Endothelial cell of umbilical vein (primary cell): ENCODE data around the gene UTS2B. TPM values are rescaled to one million over a fixed set of nuclear protein-coding genes. Genes with fewer than 3 reads are reported as not detected.

Experiments used
- BruUV-seq: library from RNA; stranded (reverse); fragments of 400-500 nt; replicated peaks from 2 replicates; lab custom pipeline; 2021; lab: Mats Ljungman, UMichigan
- CTCF ChIA-PET: fragments of 300-600, 350-600 bp; sonication (Branson Sonifier 250); formaldehyde crosslinking; loops from one replicate; lab custom pipeline; 2021; ENCODE audit warnings: antibody characterized with exemption, inconsistent platforms; lab: Charles Lee
- POLR2A ChIA-PET: fragments of 300-600, 350-600 bp; sonication (Branson Sonifier 250); formaldehyde crosslinking; loops from one replicate; lab custom pipeline; 2021; ENCODE audit warnings: antibody characterized with exemption, inconsistent platforms; lab: Charles Lee
- DNase-seq: peaks from one replicate; pipeline ENCODE4 v3.0.0-alpha.2; 2011; ENCODE audit warnings: low read depth, low spot score
- FAIRE-seq: peaks from 2 replicates; lab custom pipeline; 2011; peaks lifted over from hg19 to GRCh38; lab: Jason Lieb, UNC
- H2AFZ ChIP-seq: 2 replicates; pipeline ENCODE4 v1.6.0; 2012; ENCODE audit warnings: low read depth, low read length, control low read depth, inconsistent platforms
- H3K27ac ChIP-seq: 2 replicates; pipeline ENCODE4 v1.5.1; 2011; ENCODE audit warnings: low read depth, mild to moderate bottlenecking, control low read depth, low read length, moderate library complexity; ENCODE audit not compliant: insufficient read depth
- H3K27me3 ChIP-seq, 2 experiments: 2 replicates each; pipeline versions ENCODE4 v1.6.0 to v1.6.1; 2011; ENCODE audit warnings: low read length in 2 of 2, mixed read lengths in 1 of 2; ENCODE audit not compliant: control insufficient read depth in 2 of 2, insufficient read depth in 2 of 2
- H3K36me3 ChIP-seq, 2 experiments: 2 replicates in 1 of 2; 3 replicates in 1 of 2; pipeline ENCODE4 v1.5.1; 2011; ENCODE audit warnings: low read length in 2 of 2, mild to moderate bottlenecking in 1 of 2, moderate library complexity in 1 of 2; ENCODE audit not compliant: control insufficient read depth in 2 of 2, insufficient read depth in 2 of 2; ENCODE audit errors: extremely low read depth in 1 of 2
- H3K4me1 ChIP-seq: 3 replicates; pipeline ENCODE4 v1.5.1; 2011; ENCODE audit warnings: mild to moderate bottlenecking, low read length; ENCODE audit not compliant: control insufficient read depth, insufficient read depth; ENCODE audit errors: extremely low read depth
- H3K4me2 ChIP-seq: 2 replicates; pipeline ENCODE4 v1.6.1; 2011; ENCODE audit warnings: low read length, control low read depth, mixed read lengths; ENCODE audit not compliant: insufficient read depth
- H3K4me3 ChIP-seq, 3 experiments: fragments of 200-600 bp in 1 of 3; sonication (generic), shearing (Covaris generic) in 1 of 3; replicated peaks in 1 of 3; 2 replicates each; pipeline ENCODE4 v1.5.1; 2011 to 2016; ENCODE audit warnings: control low read depth in 3 of 3, low read length in 3 of 3, mild to moderate bottlenecking in 2 of 3, inconsistent platforms in 1 of 3, low read depth in 1 of 3, moderate library complexity in 1 of 3; ENCODE audit not compliant: insufficient read depth in 1 of 3
- H3K79me2 ChIP-seq: 2 replicates; pipeline ENCODE4 v1.6.0; 2012; ENCODE audit warnings: low read length, inconsistent platforms; ENCODE audit not compliant: control insufficient read depth, insufficient read depth
- H3K9ac ChIP-seq: replicated peaks from 2 replicates; pipeline ENCODE3; 2011; ENCODE audit warnings: low read length, control low read depth; ENCODE audit not compliant: insufficient read depth; ENCODE audit errors: extremely low read depth
- H3K9me1 ChIP-seq: replicated peaks from 3 replicates; pipeline ENCODE4 v1.6.0; 2011; ENCODE audit warnings: mild to moderate bottlenecking, low read length; ENCODE audit not compliant: control insufficient read depth, insufficient read depth; ENCODE audit errors: extremely low read depth
- H3K9me3 ChIP-seq: replicated peaks from 2 replicates; pipeline ENCODE4 v1.5.1; 2012; ENCODE audit warnings: low read length, inconsistent platforms; ENCODE audit not compliant: control insufficient read depth, insufficient read depth
- H4K20me1 ChIP-seq: replicated peaks from 2 replicates; pipeline ENCODE3; 2011; ENCODE audit warnings: mild to moderate bottlenecking, low read length; ENCODE audit not compliant: control insufficient read depth, insufficient read depth; ENCODE audit errors: extremely low read depth
- CTCF ChIP-seq, 2 donors: IDR thresholded peaks; 1 replicate in 1 of 2; 2 replicates in 1 of 2; pipeline ENCODE4 v1.5.1; 2011; ENCODE audit warnings: low read length in 2 of 2, mild to moderate bottlenecking in 2 of 2, moderate library complexity in 2 of 2, control low read depth in 1 of 2, inconsistent platforms in 1 of 2, low read depth in 1 of 2; ENCODE audit not compliant: insufficient read depth in 1 of 2; ENCODE audit errors: extremely low read depth in 1 of 2
- EZH2 ChIP-seq: IDR thresholded peaks from 2 replicates; pipeline ENCODE4 v1.6.1; 2012; ENCODE audit warnings: borderline replicate concordance, low read depth, mild to moderate bottlenecking, moderate library complexity, low read length, inconsistent platforms; ENCODE audit not compliant: severe bottlenecking
- FOS ChIP-seq: IDR thresholded peaks from 2 replicates; pipeline ENCODE4 v1.6.1; 2011; ENCODE audit warnings: mild to moderate bottlenecking, low read length, moderate library complexity, borderline replicate concordance; ENCODE audit not compliant: insufficient read depth
- GATA2 ChIP-seq: IDR thresholded peaks from 2 replicates; pipeline ENCODE4 v1.7.0; 2011; ENCODE audit warnings: low read depth, mild to moderate bottlenecking, moderate library complexity, mixed read lengths, low read length; ENCODE audit not compliant: insufficient read length, insufficient read depth
- JUN ChIP-seq: IDR thresholded peaks from 2 replicates; pipeline ENCODE4 v1.6.1; 2011; ENCODE audit warnings: borderline replicate concordance, low read depth; ENCODE audit not compliant: insufficient read length, insufficient read depth
- MYC ChIP-seq: IDR thresholded peaks from one replicate; pipeline ENCODE4 v1.6.1; 2011; ENCODE audit warnings: mild to moderate bottlenecking, low read depth, low read length
- POLR2A ChIP-seq: IDR thresholded peaks from 2 replicates; pipeline ENCODE4 v1.6.1; 2012; ENCODE audit warnings: low read depth, mild to moderate bottlenecking, control low read depth, low read length
- POLR2AphosphoS5 ChIP-seq: IDR thresholded peaks from 2 replicates; pipeline ENCODE4 v1.6.1; 2012; ENCODE audit warnings: low read depth, mild to moderate bottlenecking, control low read depth, low read length, moderate library complexity; ENCODE audit not compliant: insufficient read depth
- dilution Hi-C: fragments of 300-500 bp; cut with MboI; formaldehyde crosslinking; loops from one replicate; pipeline ENCODE4 v1.15.0; 2019; ENCODE audit warnings: low sequenced_read_pairs; ENCODE audit not compliant: extremely low pct_ligation_motif_present
- intact Hi-C: fragments of 100-400 bp; cut with micrococcal nuclease; formaldehyde crosslinking; loops from one replicate; pipeline ENCODE4 v1.10.0; 2022
- polyA plus RNA-seq, 4 experiments: library from polyadenylated mRNA; depleted of rRNA in 3 of 4; stranded (reverse) in 3 of 4; unstranded in 1 of 4; fragments of >200 nt; gene quantifications; 2 replicates each; pipeline versions ENCODE4 v1.2.1 to v1.2.3, GENCODE V29; 2011 to 2012; ENCODE audit warnings: missing spikeins in 1 of 4
- total RNA-seq: library from RNA; stranded (reverse); gene quantifications from 2 replicates; pipeline ENCODE4 v1.2.3, GENCODE V29; 2021
- TF ChIP-seq, protein P1 (sequence below): IDR thresholded peaks from 2 replicates; pipeline ENCODE4 v1.6.1; 2011; ENCODE audit not compliant: insufficient read depth, insufficient read length

UTS2B gene
- total and polyA plus RNA-seq, 2 donors (not counting 3 experiments of a cell fraction or from before 2014, with no cell fraction given): 0.21 to 1.1 TPM

DNA sequence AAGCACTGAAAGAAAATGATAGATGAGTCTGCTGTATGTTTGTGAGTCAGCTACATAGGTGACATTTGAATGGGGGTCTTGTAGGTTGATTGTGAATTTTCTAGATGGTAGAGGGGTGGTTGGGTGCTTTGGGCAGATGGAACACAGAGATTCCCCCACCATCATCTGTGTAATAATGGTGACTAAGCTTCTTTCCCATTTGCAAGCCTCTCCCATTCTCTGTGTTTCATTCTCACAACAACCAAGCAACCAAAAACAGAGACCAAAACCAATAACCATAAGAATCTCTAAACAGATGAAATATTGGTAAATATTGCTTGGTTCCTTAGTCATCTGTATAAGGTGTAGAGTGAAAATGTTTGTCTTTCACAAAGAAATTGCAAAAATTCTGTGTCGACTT, 17.8 kb upstream of the UTS2B start:
- no peaks in the 10 kb centered on the region for H3K9me1 ChIP-seq
- peaks cover 88% of the 10 kb centered on the region for H3K79me2 ChIP-seq
- POLR2A ChIA-PET: no interaction called here
- dilution Hi-C loops: no loop called here
- peaks cover 61% of the 10 kb centered on the region for H3K4me1 ChIP-seq
- H3K27ac ChIP-seq: no peak overlapping the region
- TF ChIP-seq CTCF (IDR thresholded peaks at IDR 0.05; ENCODE audit: extremely low read depth in 1 of 2, insufficient read depth in 1 of 2, low read depth in 1 of 2, low read length in 2 of 2) (no peak), FOS (no peak), POLR2AphosphoS5 (no peak), EZH2 (no peak), JUN (no peak), GATA2 (no peak), POLR2A (no peak), MYC (no peak)
- TF ChIP-seq, protein P1, sequence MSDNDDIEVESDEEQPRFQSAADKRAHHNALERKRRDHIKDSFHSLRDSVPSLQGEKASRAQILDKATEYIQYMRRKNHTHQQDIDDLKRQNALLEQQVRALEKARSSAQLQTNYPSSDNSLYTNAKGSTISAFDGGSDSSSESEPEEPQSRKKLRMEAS: no peak
- BruUV-seq: no TSS peak
- intact Hi-C loops: no loop called here
- H2AFZ ChIP-seq: no peak overlapping the region
- FAIRE-seq (no peak), DNase-seq (no peak)
- no peaks in the 10 kb centered on the region for H3K27me3 ChIP-seq
- H3K4me3 ChIP-seq: no peak overlapping the region
- CTCF ChIA-PET: interaction anchor here (2.0 kb wide), 1 partner anchor 10 kb away, joined by 7 read pairs; no protein-coding TSS in a partner anchor
- no peaks in the 10 kb centered on the region for H3K9me3 ChIP-seq
- no peak overlapping the region for H3K4me2 ChIP-seq
- peaks cover 0 to 2% of the 10 kb centered on the region in 2 experiments for H3K36me3 ChIP-seq
- H3K9ac ChIP-seq: no peak overlapping the region
- H4K20me1 ChIP-seq: peaks cover 2% of the 10 kb centered on the region
